OCI-M2 (cell line): ENCODE measurements around the gene AFAP1.

Experiments
- DNase-seq: peaks from one replicate; lab custom pipeline; 2025; ENCODE audit not compliant: unreplicated experiment; lab: John Stamatoyannopoulos, UW

The AFAP1 gene

DNA sequence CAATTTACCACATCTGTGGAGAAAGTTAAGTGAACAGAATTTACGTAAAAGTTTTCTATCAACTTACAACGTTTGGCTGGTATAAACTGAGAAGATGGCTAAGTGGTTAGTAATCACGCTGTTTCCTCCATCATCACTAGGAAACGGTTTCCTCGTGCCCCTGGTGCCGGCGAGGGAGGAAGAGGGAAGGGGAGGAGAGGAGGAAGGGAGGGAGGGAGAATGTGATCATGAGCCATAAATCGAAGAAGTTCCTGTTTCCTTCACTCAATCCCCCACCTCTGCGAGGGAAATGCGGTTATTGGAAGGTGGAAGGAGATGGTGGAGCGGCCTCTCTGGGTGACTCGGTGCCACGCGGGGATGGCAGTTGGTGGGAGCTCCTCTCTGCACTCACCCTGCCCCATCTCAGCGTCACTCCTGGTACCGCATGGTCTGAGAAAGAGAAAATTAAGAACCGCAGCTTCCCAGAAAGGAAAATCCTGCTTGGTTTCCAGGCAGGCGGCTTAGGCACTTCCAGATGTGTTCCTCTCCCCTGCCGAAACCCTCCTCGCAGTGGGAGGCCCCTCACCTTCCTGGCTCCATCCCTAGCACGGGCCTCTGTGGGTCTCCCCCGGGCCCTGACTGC lies 216.8 kb downstream of the AFAP1 start:
- DNase-seq, result no peak

DNA sequence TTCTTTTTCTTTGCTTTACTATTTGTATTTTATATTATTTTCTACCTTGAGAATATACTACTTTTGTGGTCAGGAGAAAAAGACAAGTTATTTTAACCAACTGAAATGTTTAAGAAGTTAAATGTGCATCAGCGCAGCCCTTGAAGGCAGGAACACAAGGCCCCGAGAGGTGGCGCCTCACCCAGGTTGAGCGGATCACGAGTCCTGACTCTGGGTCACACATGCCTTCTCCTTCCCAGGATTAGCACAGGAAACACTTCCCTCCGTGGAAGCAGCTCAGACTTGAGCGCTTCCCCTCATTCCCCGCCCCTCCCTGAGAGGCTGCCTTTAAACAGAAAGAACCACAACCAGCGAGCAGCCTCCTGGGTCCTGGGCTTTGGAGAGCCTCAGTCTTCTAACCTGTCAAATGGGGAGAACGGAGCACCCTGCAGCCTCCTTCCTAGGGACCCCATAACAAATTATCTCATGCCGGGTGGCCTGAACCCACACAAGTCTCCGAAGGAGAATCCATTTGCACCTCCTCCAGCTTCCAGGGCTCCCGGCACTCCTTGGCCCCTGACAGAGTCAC lies 217.6 kb downstream of the AFAP1 start:
- no peak for DNase-seq

DNA sequence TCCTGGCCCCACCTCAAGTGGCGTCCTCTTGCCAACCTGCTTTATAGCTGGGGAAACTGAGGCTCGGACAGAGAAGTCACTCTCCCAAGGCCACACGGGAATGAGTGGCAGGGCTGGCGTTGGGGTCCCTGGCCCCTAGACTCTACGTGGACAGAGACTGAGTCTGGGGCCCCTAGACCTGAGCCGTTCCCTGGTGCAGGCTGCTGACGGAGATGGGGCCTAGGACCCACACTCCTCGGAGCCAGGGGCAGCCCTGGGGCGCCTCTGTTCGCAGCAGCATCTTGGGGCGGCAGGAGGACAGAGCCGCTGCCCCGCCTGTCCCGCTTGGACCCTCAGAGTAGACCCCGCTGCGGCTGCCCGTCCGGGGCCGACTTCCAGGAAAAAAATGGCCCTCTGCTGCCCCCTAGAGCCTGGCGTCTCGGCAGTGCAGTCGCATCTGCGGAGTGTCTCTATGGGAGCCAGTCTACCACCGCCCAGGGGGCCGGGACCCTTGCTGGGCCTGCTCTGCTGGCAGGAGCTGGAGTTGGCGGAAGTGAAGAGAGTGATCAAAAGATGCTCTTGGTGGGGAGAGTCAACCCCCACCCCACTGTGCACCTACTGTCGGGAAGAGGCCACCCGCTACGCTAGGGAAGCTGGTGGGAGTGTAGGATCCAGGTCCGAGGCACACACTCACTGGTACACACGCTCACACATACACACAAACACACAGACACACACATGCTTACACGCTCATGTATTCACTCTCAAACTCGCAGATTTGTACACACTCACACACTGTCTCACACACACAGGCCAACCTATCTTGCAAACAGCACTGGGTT lies 220.1 kb downstream of the AFAP1 start:
- DNase-seq, result no peak

DNA sequence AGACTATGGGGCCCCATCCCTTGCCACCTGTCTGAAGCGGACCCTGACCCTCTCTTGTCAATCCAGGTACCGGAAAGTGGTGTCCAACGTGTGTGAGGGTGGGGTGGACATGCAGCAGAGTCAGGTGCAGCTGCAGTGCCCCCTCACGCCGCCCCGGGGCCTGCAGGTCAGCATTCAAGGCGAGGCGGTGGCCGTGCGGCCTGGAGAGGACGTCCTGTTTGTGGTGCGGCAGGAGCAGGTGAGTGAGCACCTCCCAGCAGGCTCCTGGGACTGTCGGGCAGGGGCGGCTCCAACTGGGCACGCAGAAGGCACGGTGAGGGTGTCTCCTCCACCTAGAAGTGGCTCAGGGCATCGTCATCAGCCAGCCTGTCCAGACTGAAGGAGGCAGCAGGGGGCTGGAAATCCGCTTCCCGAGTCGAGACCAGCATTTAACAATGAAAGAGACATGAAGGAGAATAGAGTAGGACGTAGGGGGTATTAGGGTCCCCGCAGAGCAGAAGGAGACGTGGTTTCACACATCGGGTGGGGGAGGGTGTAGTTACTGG lies 221.6 kb downstream of the AFAP1 start:
- no peak for DNase-seq

DNA sequence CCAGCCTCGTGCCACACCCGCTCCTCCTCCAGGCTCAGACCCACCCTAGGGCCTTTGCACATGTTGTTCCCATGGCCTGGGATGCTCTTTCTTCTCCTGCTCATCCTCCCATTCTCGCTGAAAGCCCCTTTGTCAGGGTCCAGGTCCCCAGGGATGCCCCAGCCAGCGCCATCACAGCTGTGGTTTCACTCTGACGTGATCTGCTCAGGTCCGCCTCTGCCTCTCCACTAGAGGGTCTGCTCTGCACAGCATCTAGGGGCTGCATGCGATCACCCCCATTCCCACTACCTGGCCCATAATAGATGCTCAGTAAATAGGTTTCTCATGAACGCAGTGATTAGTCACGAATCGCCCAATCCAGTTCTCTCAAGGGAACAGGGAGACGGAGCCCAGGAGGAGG lies 222.5 kb downstream of the AFAP1 start:
- no peak for DNase-seq

DNA sequence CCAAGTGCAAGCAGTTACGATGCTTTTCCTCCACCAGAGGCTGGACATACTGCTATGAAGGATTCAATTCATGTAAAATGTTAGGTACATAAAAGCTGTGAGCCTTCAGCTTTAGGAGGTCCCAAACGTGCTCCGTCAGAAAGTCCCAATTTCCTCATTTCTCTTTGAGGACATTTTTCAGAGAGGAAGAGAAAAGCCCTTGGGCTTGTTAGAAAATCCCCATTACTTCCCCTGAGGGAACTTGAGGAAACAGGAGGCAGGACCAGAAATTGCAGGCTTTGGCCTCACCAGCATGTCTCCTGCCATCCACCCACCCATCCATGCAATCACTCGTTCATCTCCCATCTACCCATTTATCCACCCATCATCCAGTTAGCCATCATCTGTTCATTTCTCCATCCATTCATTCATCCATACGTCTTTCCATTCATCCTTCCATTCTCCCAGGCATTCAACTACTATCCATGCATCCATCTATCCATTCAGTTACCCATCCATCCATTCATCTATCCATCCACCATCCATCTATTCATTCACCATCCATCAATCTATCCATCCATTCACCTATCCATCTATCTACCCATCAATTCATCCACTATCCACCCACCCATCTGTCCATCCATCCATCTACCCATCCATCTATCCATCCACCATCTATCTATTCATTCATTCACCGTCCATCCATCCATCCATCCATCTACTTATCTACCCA lies 223.5 kb downstream of the AFAP1 start:
- no peak for DNase-seq

DNA sequence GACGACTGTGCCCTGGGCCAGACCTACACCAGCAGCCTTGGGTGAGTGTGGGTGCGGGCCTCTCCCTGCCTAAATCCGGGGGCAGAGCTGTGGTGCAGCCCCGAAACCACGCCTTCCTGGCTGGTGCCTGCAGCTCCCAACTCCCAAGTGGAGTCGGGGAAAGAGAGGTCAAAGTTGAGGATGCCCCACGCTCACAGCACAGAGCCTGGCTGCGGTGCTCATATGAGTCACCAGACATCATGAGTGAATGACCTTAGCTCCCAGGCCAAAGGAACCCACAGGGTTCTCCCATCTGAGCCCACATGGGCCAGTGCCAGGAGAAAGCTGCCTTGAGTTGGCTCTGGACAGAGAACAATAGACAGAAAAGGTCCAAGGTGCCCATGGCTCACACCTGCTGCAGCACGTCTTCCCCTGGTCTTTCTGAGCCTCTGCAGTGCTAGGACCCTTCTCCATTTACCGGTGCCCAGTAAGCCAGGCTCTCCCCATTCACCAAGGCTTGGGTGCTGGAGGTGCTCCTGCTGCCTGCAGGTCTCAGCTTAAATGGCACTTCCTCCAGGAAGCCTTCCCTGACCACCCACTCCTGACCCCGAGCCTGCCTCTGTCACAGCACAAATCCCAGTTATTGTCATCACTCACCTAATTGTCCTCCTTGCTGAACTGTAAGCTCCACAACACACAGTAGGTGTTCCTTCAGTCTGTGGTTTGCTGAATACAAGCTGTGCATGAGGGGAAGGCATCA lies 224.2 kb downstream of the AFAP1 start:
- DNase-seq, result no peak

DNA sequence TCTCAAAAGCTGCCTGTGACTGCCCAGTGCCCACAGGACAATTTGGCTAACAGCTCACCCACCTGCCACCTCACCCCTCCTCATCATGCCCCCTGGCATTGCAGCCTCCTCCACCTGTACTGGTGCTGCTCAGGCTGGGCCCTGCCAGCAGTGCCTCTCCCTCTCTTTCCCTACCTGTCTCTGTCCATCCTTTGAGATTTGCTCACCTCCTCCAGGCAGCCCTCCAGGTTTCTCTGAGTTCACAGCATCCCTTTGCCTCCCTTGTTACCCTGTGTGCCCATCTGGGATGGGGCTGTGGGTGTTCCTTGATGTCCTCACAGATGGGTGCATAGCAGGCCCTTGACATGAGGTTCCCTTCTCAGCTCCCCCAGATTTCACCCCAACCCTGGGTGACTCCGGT lies 224.9 kb downstream of the AFAP1 start:
- no peak for DNase-seq

DNA sequence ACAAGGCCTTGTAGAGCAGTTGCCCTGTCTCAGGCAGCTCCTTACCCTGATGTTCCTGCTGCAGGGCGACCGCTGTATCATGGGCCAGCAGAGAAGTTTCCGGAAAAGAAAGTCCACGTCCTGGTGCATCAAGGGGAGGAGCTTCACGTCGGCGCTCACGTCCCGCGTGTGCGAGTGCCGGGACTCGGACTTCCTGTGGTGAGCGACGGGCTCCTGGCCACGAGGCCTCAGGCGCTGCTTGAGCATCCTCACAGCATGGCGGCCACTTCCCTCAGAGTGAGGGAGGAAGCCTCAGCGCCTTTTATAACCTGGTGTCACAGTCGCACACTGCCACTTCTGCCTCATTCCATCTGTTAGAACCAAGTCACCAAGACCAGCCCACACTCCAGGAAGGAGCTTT lies 225.5 kb downstream of the AFAP1 start:
- no peak for DNase-seq

DNA sequence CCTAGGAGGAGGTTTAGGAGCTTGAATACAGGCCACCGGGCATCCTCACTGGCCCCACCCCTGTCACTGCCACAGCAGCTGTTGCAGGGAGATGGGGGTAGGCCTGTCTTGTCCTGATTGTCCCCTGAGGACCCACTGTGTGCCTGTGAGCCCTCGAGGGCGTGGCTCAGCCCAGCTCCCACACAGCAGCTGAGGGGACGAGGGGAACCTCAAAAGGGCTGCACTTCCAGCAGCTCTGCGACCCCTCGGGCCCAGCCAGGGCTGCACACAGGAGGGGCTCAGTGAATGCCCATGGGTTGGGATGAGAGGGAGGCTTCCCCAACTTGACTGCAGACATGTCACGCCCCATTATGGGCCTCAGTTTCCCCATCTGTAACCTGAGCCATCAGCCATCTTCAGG lies 225.9 kb downstream of the AFAP1 start:
- no peak for DNase-seq

DNA sequence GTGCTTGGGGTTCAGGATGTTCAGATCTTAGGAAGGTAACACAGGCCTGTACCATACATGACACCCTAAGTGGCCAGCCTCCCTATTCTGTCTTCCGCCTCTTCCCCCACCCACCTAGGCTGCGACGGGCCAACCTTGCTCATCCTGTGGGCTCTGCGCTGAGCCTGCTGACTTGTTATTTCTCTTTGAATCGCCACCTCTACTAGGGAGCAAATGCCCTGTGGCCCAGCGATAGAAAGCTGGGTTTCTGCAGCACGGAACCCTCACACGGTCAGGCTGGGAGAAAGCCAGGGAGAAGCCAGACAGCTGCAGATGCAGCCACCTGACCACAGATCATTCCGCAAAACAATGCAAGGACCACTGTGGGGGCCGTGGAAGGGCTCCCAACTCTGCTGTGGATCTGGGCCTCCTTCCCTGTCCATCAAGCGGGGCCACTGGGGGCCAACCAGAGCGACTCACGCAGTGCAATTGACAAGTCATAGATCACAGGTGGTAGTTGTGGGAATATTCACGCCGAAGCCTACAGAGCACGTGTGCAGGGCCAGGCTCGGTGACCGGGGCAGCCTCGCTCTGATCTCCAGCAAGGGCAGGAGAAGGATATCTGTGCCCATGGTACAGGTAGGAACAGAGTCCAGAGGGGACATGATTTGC lies 227.5 kb downstream of the AFAP1 start:
- DNase-seq, result no peak

DNA sequence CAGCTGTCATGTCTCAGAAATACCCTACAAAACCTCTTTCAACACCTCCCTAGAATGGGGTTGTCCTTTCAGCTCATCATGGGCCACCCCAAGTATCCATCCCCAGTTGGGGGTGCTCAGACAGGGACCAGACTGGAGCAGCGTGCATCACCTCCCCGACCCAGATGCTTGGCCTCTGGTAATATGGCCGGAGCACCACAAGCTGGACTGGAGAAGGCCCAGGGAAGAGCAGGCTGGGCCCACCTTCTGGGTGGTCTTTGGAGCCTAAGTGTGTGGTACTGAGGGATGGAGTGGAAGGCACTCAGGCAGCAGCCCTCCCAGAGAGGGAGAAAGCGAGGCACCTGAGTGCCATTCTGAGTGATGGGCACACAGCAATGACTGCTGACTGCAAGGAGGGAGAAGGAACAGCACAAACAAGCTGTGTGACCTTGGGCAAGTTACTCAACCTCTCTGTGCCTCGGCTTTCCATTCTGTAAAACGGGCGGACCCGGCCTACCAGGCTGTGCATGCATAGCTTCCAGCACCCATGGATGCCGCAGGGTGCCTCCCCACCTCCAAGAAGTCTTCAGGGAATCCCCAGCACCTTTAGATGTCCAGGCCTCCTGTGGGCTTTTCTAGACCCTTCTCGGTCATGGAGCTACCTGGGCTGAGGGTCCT lies 228.2 kb downstream of the AFAP1 start:
- DNase-seq, result no peak

DNA sequence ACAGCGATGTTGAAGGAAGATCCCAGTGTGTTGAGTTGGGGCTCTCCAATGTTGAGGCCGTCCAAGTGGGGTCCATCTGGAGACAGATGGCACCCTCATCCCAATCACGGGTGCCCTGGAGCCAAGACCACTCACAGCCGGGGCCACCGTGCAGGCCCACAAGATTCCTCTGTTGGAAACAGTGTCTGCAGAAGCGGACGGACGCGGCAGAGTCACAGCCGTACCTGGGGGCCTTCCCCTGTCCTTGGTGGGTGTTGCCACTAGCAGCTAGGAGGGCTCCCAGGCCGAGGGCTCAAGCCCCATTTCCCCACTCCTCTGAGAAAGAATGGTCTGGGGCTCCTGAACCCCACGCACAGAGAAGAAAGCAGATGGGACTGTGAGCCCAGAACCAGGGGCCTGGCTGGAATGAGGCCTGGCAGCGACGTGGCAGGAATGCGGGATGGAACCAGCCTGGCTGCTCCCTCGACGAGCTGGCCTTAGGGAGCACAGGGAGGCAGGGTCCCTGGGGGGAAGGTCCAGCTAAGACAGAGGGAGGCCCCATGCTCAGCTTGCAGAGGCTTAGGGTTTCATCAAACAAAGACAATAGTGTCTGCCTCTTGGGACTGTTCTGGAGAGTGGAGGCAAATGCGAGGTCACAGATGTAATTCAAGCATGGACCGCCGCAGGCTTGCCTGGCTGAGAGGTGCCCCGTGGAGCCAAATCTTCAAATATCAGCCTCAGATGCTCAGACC lies 228.9 kb downstream of the AFAP1 start:
- no peak for DNase-seq

DNA sequence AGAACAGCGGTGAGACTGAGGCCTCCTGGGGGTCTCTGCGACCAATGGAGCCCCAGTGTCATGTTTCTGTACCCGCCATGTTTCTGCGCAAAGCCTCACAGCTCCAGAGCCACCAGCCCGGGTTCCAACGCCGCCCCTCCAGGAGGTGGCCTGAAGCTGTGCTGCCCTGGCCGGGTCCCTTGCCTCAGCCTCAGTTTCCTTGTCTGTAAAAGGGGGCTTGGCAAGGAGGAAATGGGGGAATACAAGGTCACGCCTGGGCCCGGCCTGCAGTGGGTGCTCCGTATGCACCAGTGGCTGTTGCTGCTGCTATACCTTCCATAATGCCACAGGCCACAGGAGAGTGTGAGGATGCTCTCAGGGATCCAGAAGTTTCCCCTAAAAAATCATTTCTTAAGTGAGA lies 229.5 kb downstream of the AFAP1 start:
- no peak for DNase-seq

DNA sequence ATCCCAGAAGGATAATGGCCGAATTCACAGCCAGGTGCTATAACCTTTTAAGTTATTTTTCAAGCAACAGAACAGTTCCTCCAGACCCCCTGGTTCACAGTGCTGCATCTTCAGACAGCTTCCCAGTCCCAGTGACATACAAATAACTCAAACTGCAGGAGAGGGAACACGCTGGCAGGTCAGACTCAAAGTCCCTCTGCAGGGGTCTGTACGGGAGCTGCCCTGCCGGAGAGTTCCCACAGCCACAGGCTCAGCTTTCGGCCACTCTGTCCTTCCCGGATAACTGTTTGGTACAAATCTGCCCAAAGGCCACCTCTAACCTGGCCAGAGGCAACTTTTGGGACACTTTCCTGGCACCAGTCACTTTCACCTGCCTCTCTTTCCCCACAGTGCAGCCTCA lies 230.2 kb downstream of the AFAP1 start:
- no peak for DNase-seq

DNA sequence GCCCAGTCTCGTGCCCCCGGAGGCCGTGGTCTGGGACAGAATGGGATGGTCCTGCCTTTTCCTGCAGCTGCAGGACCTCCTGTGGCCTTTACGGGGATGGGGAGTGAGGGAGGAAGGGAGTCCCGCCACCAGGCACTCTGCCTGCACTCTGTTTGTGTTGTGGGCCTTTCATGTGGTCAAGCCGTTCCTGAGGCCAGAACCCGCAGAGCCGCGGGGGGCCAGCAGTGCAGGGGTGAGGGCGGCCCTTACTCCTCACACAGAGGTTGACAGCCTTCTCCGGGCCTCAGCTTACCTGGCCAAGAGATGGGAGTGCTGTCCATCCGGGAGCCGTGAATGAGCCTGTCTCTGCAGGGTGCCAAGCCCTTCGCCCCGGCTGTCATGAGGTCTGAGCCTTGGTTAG lies 230.7 kb downstream of the AFAP1 start:
- no peak for DNase-seq
